ENCODE measurements around the gene SLC8A2. TPM values are rescaled to one million over a fixed set of nuclear protein-coding genes. Genes with fewer than 3 reads are reported as not detected.

Gene SLC8A2
- total RNA-seq, 1 donor = not detected

GRCh38 chr19:47464675-47465419 is 6.8 kb downstream of the SLC8A2 start:
- DNase-seq (ENCODE audit: low read depth) = no peak
- TF ChIP-seq, protein P1, sequence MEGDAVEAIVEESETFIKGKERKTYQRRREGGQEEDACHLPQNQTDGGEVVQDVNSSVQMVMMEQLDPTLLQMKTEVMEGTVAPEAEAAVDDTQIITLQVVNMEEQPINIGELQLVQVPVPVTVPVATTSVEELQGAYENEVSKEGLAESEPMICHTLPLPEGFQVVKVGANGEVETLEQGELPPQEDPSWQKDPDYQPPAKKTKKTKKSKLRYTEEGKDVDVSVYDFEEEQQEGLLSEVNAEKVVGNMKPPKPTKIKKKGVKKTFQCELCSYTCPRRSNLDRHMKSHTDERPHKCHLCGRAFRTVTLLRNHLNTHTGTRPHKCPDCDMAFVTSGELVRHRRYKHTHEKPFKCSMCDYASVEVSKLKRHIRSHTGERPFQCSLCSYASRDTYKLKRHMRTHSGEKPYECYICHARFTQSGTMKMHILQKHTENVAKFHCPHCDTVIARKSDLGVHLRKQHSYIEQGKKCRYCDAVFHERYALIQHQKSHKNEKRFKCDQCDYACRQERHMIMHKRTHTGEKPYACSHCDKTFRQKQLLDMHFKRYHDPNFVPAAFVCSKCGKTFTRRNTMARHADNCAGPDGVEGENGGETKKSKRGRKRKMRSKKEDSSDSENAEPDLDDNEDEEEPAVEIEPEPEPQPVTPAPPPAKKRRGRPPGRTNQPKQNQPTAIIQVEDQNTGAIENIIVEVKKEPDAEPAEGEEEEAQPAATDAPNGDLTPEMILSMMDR (IDR thresholded peaks at IDR 0.05; ENCODE audit: insufficient read depth, low read depth, low read length) = no peak
- no peak overlapping the region for H3K4me3 ChIP-seq (ENCODE audit: low read depth, low read length)

DNA sequence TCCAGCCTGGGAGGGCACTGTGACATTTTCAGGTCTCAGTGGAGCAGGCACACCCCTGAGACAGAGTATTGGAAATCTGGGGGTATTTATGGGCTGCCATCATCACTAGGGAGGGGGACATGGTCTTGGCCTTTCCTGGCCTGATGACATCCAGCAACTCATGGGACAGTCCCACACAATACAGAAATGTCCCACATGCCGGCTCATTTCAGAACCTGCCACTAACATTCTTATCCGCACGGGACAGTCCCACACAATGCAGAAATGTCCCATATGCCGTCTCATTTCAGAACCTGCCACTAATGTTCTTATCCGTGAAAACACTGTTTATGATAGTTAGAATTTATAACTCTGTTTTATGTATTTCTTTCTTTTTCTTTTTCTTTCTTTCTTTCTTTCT is 9.8 kb downstream of the SLC8A2 start:
- no peak overlapping the region for H3K4me3 ChIP-seq (ENCODE audit: low read depth, low read length)
- TF ChIP-seq, protein P1 (IDR thresholded peaks at IDR 0.05; ENCODE audit: insufficient read depth, low read depth, low read length) = no peak
- no peak for DNase-seq (ENCODE audit: low read depth)

GRCh38 chr19:47459477-47459876 is 12.2 kb downstream of the SLC8A2 start:
- no peak overlapping the region for H3K4me3 ChIP-seq (ENCODE audit: low read depth, low read length)
- TF ChIP-seq, protein P1 (IDR thresholded peaks at IDR 0.05; ENCODE audit: insufficient read depth, low read depth, low read length) = no peak
- DNase-seq (ENCODE audit: low read depth) = no peak

- no peak for DNase-seq (ENCODE audit: low read depth)
- H3K4me3 ChIP-seq (ENCODE audit: low read depth, low read length) = no peak overlapping the region
- TF ChIP-seq, protein P1 (IDR thresholded peaks at IDR 0.05; ENCODE audit: insufficient read depth, low read depth, low read length) = no peak
These were observed 13.0 kb downstream of the SLC8A2 start for GRCh38 chr19:47458672-47459071.

DNA sequence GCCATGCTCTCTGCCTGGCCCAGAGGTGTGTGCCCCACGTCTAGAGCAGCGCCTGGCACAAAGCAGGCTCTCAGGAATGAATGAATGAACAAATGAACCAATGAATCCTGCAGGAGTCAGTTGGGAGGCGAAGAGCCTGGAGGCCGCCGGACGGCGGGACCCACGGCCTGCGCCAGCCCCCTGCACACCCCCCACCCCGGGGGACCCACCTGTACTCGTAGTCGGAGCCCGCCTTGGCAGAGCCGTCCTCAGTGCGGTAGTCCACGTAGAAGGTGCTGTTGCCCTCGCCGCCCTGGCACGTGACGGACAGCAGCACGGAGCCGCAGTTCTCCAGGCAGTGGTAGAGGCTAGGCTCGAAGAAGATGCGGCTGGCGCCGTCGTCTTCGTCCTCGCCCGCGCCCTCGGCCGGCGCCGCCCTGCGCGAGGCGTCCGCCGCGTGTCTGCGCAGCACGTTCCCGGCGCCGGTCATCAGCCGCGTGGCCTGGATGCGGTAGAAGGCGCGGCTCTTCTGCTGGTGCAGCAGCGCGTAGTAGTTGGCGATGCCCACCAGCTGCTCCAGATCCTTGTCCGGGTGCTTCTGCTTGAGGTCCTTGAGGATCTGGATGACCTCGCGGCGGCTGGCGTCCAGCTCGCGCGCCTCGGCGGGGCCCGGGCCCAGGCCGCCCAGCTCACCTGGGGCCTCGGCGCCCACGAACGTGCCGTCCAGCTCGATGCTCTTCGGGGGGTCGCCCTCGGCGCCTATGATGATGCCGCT is 14.8 kb downstream of the SLC8A2 start:
- no peak for DNase-seq (ENCODE audit: low read depth)
- no peak overlapping the region for H3K4me3 ChIP-seq (ENCODE audit: low read depth, low read length)
- TF ChIP-seq, protein P1 (IDR thresholded peaks at IDR 0.05; ENCODE audit: insufficient read depth, low read depth, low read length) = no peak

DNA sequence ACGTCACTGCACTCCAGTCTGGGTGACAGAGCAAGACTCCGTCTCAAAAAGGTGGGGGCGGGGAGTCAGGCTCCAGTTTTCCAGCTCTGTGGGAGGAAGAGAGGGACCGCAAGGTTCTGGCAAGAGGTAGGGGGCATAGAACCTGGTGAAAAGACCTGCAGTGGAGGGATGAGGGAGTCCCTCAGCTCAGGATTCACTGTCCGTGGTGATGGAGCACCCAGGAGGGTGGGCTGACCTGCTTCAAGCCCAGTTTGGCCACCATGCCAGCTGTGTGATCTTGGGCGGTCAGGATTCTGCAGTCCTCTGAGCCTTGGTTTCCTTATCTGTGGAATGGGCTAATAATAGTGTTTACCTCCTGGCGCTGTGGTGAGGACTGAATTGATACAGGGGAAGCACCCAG is 21.2 kb downstream of the SLC8A2 start:
- TF ChIP-seq, protein P1 (IDR thresholded peaks at IDR 0.05; ENCODE audit: insufficient read depth, low read depth, low read length) = no peak
- no peak overlapping the region for H3K4me3 ChIP-seq (ENCODE audit: low read depth, low read length)
- DNase-seq (ENCODE audit: low read depth) = no peak
